Measurements from ENCODE around the gene SAMD10. TPM values are rescaled to one million over a fixed set of nuclear protein-coding genes. Genes with fewer than 3 reads are reported as not detected.
"Not testable (repeated sequence)": the region's sequence is repeated elsewhere in the genome, so short reads cannot be mapped to it uniquely, and the experiment has no call there.

SAMD10 gene
- total RNA-seq, 6 experiments from 2014 or later = 2.7 to 6.7 (median 3.5) TPM

DNA sequence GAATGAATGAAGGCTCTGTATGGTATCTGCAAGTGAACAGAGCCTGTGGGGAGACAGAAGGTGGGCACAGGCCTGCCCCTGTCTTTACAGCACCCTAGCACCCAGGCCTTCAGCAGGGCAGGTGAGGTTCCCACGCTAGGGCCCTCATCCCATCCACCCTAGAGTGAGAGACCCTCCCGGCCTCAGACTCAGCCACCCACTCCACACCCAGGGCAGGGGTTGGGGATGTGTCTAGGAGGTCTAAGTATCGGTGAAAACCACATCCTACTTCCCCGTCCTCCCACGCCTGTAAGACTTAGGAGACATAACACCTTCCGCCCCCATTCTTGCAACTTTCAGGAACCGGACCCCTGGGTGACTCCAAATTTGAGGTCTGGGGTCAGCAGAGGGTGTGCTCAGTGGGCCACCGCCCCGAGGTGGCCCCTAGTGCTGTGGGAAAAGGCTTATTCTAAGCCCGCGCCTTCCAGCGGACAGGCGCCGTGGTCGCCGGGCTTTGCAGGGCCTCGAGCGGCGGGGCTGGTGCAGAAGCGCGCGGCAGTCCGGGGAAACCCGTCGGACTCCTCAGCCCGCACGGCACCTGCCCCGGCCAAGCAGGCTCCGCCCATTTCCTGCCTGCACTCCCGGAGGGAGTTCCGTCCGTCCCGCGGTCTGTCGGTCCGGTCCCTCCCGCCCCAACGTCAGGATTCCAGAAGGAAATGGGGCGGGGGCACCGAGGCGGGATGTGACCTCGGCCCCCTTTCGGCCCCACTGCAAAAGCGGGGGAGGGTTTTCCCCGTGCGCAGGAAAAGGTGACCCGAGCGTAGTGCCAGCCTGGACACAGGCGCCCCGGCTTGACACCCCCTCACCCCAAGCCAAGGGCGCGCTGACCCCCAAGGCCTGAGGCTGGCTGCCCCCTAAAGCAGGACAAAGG is 868 bp downstream of the SAMD10 start:
- Histone ChIP-seq H3K9me3 (no peaks in the 10 kb centered on the region), H3K4me1 (peaks cover 0 to 35% (median 16%) of the 10 kb centered on the region in 4 donors), H3K4me3 (peak overlapping the region; percentile 54 to 65 (median 63)), H3K27ac (peak overlapping the region; percentile 15 to 51 (median 47)), H3K27me3 (no peaks in the 10 kb centered on the region), H3K36me3 (peaks cover 0 to 5% (median 0%) of the 10 kb centered on the region in 4 donors)
- ATAC-seq (peak; percentile 47 to 63 (median 58)), DNase-seq (peak; percentile 87 to 92 (median 87))
- WGBS (ENCODE audit: insufficient coverage, low coverage, low lambda C conversion rate, missing lambda C conversion rate) = 3% methylated on average over 19 of the region's 52 CpGs
- intact Hi-C loops (cut with DNase I) = loop anchor here (10.0 kb wide), 2 partner anchors 434 to 444 kb away; partner anchors contain the start of genes PTK6 (in 1 of the 2) and SRMS (in 1 of the 2)
- TF ChIP-seq, protein P1, sequence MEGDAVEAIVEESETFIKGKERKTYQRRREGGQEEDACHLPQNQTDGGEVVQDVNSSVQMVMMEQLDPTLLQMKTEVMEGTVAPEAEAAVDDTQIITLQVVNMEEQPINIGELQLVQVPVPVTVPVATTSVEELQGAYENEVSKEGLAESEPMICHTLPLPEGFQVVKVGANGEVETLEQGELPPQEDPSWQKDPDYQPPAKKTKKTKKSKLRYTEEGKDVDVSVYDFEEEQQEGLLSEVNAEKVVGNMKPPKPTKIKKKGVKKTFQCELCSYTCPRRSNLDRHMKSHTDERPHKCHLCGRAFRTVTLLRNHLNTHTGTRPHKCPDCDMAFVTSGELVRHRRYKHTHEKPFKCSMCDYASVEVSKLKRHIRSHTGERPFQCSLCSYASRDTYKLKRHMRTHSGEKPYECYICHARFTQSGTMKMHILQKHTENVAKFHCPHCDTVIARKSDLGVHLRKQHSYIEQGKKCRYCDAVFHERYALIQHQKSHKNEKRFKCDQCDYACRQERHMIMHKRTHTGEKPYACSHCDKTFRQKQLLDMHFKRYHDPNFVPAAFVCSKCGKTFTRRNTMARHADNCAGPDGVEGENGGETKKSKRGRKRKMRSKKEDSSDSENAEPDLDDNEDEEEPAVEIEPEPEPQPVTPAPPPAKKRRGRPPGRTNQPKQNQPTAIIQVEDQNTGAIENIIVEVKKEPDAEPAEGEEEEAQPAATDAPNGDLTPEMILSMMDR (IDR thresholded peaks at IDR 0.05) = no peak
- TF ChIP-seq POLR2A (IDR thresholded peaks at IDR 0.05) = peak; percentile 76

- ATAC-seq = peak in 1 of 4 donors; percentile 7
- no peaks in the 10 kb centered on the region for H3K9me3 ChIP-seq
- no peak overlapping the region for H3K27ac ChIP-seq
- WGBS (ENCODE audit: insufficient coverage, low coverage, low lambda C conversion rate, missing lambda C conversion rate) = 47% methylated on average over 3 of the region's 16 CpGs
- no peaks in the 10 kb centered on the region for H3K27me3 ChIP-seq
- peaks cover 0 to 35% (median 16%) of the 10 kb centered on the region in 4 donors for H3K4me1 ChIP-seq
- DNase-seq = peak in 2 of 3 donors; percentile 48 to 56
- H3K36me3 ChIP-seq = peaks cover 0 to 2% (median 0%) of the 10 kb centered on the region in 4 donors
- no peak overlapping the region for H3K4me3 ChIP-seq
- intact Hi-C loops (cut with DNase I) = loop anchor here (10.0 kb wide), 2 partner anchors 433 to 443 kb away; partner anchors contain the start of genes PTK6 (in 1 of the 2) and SRMS (in 1 of the 2)
- TF ChIP-seq POLR2A (IDR thresholded peaks at IDR 0.05) = no peak
- TF ChIP-seq, protein P1 (IDR thresholded peaks at IDR 0.05) = no peak
Measured at GRCh38 chr20:63977739-63978276, 1.6 kb downstream of the SAMD10 start.

DNA sequence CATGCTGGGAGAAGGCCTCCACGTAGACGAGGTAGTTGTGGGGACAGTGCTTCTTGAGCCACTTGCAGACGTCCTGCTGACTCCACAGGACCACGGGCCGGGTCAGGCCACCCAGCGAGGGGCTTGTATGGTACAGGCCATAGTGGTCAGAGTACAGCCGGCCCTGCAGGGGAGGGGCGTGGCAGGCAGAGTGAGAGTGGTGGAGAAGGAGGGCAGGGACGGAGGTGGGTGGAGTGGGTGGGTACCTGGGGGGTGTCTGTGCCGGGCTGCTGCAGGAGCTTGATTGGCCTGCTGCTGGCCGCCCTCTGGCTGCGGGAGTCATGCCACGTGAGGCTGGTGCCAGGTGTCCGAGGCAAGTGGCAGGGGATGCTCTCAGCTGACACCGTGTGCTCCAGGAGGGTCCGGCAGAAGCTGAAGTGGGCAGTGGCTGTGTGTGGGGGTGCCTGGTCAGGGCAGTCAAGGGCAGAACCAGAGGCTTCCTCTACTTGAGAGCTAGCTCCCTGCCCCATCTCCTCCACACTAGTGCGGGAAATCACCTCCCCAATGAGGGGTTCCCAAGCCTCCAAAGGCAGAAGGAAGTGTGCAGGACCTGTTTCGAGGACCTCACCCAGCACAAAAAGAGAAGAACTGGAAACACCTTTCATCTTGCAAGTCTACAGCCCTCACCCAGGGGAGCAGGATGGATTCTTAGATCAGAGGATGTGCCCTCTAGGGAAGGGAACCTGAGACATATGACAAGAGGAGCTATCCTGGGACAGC is 2.3 kb downstream of the SAMD10 start:
- Histone ChIP-seq H3K36me3 (no peaks in the 10 kb centered on the region), H3K4me1 (peaks cover 0 to 31% (median 14%) of the 10 kb centered on the region in 4 donors), H3K4me3 (no peak overlapping the region), H3K27me3 (no peaks in the 10 kb centered on the region), H3K9me3 (no peaks in the 10 kb centered on the region), H3K27ac (no peak overlapping the region)
- TF ChIP-seq POLR2A (IDR thresholded peaks at IDR 0.05) = no peak
- TF ChIP-seq, protein P1 (IDR thresholded peaks at IDR 0.05) = no peak
- ATAC-seq = no peak
- WGBS (ENCODE audit: insufficient coverage, low coverage, low lambda C conversion rate, missing lambda C conversion rate) = 50% methylated on average over 4 of the region's 18 CpGs
- intact Hi-C loops (cut with DNase I) = loop anchor here (10.0 kb wide), 2 partner anchors 432 to 442 kb away; partner anchors contain the start of genes PTK6 (in 1 of the 2) and SRMS (in 1 of the 2)
- DNase-seq = peak in 1 of 3 donors; percentile 54

- not testable (repeated sequence) for H3K27me3 ChIP-seq, H3K4me3 ChIP-seq, DNase-seq, H3K9me3 ChIP-seq, H3K36me3 ChIP-seq, H3K27ac ChIP-seq, ATAC-seq
- WGBS (ENCODE audit: insufficient coverage, low coverage, low lambda C conversion rate, missing lambda C conversion rate) = 72% methylated on average over 4 of the region's 7 CpGs
- peaks cover 0 to 25% (median 10%) of the 10 kb centered on the region in 4 donors for H3K4me1 ChIP-seq
- intact Hi-C loops (cut with DNase I) = loop anchor here (10.0 kb wide), 2 partner anchors 432 to 442 kb away; partner anchors contain the start of genes PTK6 (in 1 of the 2) and SRMS (in 1 of the 2)
Measured at GRCh38 chr20:63976511-63976910, 2.9 kb downstream of the SAMD10 start.
